Measurements from ENCODE around the gene INAFM2.

INAFM2 gene

GRCh38 chr15:40301467-40302179 is 21.9 kb upstream of the INAFM2 start:
- CTCF ChIA-PET, result interaction anchor here (0.6 to 1.5 kb wide), 4 partner anchors 8 to 131 kb away, joined by 3 to 6 read pairs (median 4); no protein-coding TSS in a partner anchor
- no peak for DNase-seq (ENCODE audit: low spot score)
- no peak for TF ChIP-seq CTCF (conservative IDR thresholded peaks at IDR 0.05; ENCODE audit: low read depth)
- POLR2A ChIA-PET (ENCODE audit: low non-redundant PET), result no interaction called here
- no peak overlapping the region for H3K27ac ChIP-seq

DNA sequence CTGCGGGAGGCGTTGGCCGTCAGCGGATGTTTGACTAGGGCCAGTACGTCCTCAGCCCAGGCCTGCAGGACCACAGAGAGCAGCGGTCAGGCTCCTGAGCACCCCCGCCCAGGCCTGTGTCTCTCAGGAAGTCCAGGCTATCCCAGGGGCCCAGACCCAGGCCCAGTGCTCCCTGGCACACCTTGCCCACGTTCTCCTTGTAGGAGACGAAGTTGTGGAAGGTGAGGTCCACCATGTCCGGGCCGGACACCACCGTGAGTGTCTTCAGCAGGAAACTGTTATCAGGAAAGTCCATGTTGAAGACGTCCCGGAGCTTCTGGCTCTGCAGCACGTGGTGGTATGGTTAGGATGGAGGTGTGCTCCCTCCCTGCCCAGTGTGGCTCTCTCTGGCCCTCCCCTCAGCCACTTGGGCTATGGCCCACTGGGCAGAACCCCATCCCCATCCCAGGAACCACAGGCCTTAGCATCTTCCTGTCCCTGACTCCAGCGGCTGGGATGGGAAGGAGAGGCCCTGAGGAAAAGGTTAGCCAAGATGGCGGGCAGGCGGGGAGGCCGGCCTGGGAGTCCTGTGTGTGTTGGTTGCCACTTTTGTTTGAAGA is 21.1 kb upstream of the INAFM2 start:
- POLR2A ChIA-PET (ENCODE audit: low non-redundant PET), result no interaction called here
- H3K27ac ChIP-seq, result no peak overlapping the region
- CTCF ChIA-PET, result interaction anchor here (0.6 to 1.5 kb wide), 3 partner anchors 7 to 132 kb away, joined by 3 to 6 read pairs (median 4); no protein-coding TSS in a partner anchor
- TF ChIP-seq CTCF (conservative IDR thresholded peaks at IDR 0.05; ENCODE audit: low read depth), result no peak
- DNase-seq (ENCODE audit: low spot score), result no peak

GRCh38 chr15:40302981-40303380 is 20.5 kb upstream of the INAFM2 start:
- no peak for TF ChIP-seq CTCF (conservative IDR thresholded peaks at IDR 0.05; ENCODE audit: low read depth)
- no peak overlapping the region for H3K27ac ChIP-seq
- POLR2A ChIA-PET (ENCODE audit: low non-redundant PET), result interaction anchor here (0.8 kb wide), 1 partner anchor 20 kb away, joined by 3 read pairs; no protein-coding TSS in a partner anchor
- DNase-seq (ENCODE audit: low spot score), result no peak
- CTCF ChIA-PET, result interaction anchor here (0.7 to 1.1 kb wide), 2 partner anchors 28 to 152 kb away, joined by 3 read pairs; no protein-coding TSS in a partner anchor

- TF ChIP-seq CTCF (conservative IDR thresholded peaks at IDR 0.05; ENCODE audit: low read depth), result no peak
- CTCF ChIA-PET, result interaction anchor here (0.7 to 1.1 kb wide), 3 partner anchors 24 to 152 kb away, joined by 3 read pairs; no protein-coding TSS in a partner anchor
- no peak overlapping the region for H3K27ac ChIP-seq
- POLR2A ChIA-PET (ENCODE audit: low non-redundant PET), result interaction anchor here (0.6 to 0.8 kb wide), 2 partner anchors 19 to 94 kb away, joined by 3 to 10 read pairs; no protein-coding TSS in a partner anchor
- no peak for DNase-seq (ENCODE audit: low spot score)
Measured at GRCh38 chr15:40303576-40303975, 19.9 kb upstream of the INAFM2 start.

DNA sequence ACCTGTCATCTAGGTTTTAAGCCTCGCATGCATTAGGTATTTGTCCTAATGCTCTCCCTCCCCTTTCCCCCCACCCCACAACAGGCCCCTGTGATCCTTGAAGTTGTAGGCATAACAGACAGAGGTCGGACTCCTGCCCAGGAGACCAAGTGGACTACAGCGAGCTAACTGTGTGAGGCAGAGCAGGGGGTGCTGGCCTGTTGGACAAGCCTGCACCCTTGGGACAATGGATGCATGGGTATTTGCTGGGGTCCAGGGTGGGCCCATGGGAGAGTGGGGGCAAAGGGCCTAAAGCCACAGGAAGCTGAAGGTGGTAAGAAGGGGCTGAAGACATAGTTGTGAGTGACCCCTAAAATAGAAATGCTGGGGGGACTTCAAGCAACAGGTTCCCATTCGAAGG is 18.2 kb upstream of the INAFM2 start:
- no peak overlapping the region for H3K27ac ChIP-seq
- no peak for DNase-seq (ENCODE audit: low spot score)
- CTCF ChIA-PET, result no interaction called here
- POLR2A ChIA-PET (ENCODE audit: low non-redundant PET), result no interaction called here
- no peak for TF ChIP-seq CTCF (conservative IDR thresholded peaks at IDR 0.05; ENCODE audit: low read depth)

DNA sequence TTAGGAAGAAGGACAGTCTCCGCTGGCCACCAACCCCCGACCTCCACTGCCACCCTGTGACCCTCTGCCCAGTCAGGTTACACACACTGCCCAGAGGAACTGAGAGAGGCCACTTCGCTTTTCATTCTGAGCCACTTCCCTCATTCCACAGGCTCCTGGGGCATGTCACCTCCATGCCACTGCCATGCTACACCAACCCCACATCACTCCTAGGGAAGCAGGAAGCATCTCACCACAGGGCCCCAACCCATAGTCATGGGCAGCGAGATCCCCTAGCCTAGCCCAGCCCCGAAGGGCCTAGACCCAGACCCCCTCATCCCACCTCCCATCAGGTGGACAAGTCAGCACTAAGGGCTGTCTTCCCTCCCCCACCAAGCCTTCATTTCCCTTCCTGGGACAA is 17.1 kb upstream of the INAFM2 start:
- no peak for TF ChIP-seq CTCF (conservative IDR thresholded peaks at IDR 0.05; ENCODE audit: low read depth)
- CTCF ChIA-PET, result interaction anchor here (1.4 to 2.8 kb wide), 2 partner anchors 14 to 27 kb away, joined by 5 to 10 read pairs; no protein-coding TSS in a partner anchor
- no peak overlapping the region for H3K27ac ChIP-seq
- no peak for DNase-seq (ENCODE audit: low spot score)
- POLR2A ChIA-PET (ENCODE audit: low non-redundant PET), result interaction anchor here (0.6 kb wide), 1 partner anchor 16 kb away, joined by 3 read pairs; no protein-coding TSS in a partner anchor

Measured in RWPE1 (cell line).